HG02759 (cell line): ENCODE data around the gene ARID1B.

Source experiments
- ATAC-seq: cut with Tn5 transposase; IDR thresholded peaks from one replicate; pipeline ENCODE4 v1.9.1; 2021; ENCODE audit warnings: mild to moderate bottlenecking, moderate library complexity; ENCODE audit not compliant: unreplicated experiment

Gene ARID1B

DNA sequence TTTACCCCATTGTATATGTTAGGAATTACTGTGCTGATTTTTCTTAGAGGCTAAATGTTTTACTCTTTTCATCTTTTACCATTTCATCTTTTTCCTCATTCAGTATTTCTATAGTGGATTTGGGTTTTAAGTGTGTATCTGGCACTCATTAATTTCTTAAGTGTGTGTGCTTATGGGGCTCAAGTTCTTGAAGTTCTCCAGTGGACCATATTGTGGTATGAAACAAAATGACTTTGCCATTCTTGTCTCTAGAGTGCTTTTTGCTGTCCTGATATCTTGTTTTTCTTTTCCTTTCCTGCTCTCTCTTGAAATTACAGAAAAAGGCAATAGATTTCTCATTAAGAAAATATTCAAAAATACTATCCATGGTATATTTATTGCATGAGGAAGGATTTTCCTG lies 123.1 kb downstream of the ARID1B start:
- no peak for ATAC-seq

- ATAC-seq: no peak
Measured at GRCh38 chr6:156901309-156902019, 124.3 kb downstream of the ARID1B start.

GRCh38 chr6:156902782-156903181 lies 125.6 kb downstream of the ARID1B start:
- no peak for ATAC-seq

- ATAC-seq: no peak
Measured at GRCh38 chr6:156904176-156904967, 127.2 kb downstream of the ARID1B start.

- ATAC-seq: no peak
Measured at GRCh38 chr6:156905801-156906200, 128.6 kb downstream of the ARID1B start.

- no peak for ATAC-seq
Measured at GRCh38 chr6:156906451-156906850, 129.3 kb downstream of the ARID1B start.

GRCh38 chr6:156909212-156910010 lies 132.2 kb downstream of the ARID1B start:
- ATAC-seq: no peak

DNA sequence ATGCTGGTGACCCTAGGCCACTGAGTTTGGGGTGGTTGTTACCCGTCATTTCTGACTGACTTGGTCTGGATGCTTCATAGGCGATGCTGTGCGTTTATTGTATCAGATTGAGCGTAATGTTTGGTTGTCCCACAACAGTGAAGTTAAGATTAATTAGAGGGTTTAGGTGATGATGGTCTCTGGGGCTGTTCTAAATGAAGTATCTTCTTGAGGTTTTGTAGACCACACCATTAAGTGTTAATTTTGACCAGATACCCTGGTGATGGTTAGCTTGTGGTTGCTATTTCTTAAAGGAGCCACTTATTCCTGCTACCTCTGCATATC lies 132.8 kb downstream of the ARID1B start:
- no peak for ATAC-seq

DNA sequence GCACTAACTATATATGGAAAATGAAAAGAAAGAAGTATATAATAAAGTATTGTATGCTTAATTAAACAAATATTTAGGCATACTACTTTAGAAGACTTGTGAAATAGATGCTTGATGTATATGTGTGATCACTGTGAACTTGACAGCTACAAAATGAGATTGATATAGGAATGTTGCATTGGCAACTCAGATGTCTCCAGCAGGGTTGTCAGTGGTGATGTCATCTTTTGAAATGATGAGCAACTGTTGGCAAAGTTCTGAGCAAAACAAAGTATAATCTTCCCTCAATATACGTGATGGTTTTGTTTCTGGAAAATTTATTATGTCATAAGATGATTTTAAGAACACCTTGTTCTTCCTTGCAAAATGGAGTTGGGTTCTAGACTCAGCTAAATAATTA lies 133.8 kb downstream of the ARID1B start:
- no peak for ATAC-seq

GRCh38 chr6:156911581-156911980 lies 134.4 kb downstream of the ARID1B start:
- no peak for ATAC-seq

DNA sequence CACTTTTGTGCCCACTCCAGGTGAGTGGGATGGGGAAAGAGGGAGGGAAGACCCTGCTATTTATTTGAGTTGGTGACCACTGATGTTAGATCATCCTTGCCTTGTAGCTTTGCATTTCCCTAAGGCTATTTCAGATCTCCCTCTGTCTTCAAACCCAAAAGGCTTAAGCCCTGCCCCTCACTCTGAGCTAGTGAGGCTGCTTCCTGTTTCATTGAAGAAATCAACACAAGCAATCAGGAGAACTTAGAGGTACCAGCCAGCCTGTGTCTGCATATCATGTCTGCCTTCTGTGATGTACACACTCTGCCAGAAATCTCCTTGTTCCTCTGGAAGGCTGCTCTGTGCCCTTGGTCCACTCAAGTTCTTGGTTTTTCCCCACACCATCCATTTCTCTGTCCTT lies 135.3 kb downstream of the ARID1B start:
- ATAC-seq: no peak

DNA sequence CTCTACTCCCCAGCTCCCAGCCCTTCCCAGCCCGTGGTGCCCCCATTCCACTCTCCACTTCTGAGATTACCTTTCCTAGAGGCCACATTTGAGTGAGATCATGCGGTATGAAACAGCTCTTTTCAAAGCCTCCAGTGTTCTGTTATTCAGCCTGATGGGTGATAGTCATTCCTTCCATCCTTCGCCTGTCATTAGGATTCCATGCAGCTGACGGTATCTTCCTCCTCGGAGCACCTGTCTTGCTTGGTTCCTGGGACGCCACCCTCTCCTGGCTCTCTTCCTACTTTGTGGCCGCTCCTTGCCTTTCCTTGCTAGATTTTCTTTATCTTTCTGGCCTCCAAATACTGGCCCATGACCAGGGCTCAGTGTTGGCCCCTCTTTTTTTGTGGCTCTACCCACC lies 137.0 kb downstream of the ARID1B start:
- ATAC-seq: no peak

DNA sequence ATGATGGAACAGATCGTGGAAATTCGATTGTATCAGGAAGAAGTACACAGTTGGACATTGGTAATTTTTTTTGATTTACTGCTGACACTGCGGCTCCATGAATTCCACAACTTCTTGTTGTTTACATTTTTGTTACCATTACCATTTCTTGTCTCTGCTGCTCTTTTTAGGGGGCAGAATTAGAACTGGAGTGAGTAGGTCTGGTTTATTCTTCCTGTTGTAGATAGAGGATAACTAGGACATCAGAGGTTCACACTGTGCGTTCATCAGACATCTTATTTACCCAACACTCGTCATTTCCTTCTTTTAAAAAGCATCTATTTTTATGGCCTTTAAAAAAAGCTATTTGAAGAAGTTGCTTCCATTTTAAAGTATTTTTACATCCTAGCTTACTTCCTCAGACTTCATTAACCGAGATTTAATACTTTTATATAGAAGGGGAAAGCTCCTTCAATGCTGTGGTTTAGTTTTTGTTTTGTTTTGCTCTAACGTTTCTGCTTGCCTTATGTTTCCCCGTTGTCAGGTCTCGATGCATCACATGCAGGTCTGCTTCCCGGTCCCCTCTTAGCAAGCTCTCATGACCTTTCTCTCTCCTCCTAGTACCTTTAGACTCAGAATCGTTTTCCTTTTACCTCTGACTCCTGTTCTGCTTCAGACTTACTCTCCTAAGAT lies 139.1 kb downstream of the ARID1B start:
- ATAC-seq: peak; percentile 59

DNA sequence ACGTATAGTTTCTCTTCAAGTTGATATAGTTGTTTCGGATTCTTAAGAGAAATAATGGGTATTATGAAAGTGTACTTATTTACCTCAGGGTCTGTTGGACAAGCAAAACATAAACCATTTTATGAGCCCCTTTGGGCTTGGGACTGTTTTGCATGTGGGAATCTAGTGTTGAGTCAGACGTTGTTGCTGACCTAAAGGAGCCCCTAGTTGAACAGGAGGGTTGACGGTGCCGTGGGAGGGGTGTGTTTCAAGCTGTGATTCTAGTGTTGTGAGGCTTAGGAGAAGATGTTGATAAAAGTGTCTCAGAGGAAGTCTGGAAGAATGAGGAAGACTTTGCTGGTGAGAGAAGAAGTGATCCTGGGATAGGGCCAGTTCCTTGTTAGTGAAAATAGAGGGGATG lies 140.0 kb downstream of the ARID1B start:
- peak; percentile 67 for ATAC-seq

DNA sequence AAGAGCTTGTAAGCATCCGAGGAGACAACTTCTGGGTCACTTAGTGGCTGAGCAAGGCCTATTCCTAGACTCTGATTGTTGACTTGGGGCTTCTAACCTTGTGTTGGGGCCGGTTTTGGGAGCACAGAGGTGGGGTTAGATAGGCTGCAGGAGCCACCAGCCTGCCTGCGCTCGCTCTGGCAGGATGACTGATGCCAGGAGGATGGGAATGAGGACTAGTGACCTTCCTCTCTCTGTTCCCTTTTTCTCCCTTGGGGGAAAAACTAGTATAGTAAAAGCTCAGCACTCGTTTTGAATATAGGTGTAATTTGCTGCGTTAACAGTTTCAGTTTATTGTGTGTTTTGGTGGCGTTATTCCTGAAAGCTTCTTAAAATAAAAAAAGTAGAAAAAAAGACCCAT lies 141.5 kb downstream of the ARID1B start:
- no peak for ATAC-seq

- ATAC-seq: no peak
Measured at GRCh38 chr6:156919370-156919769, 142.2 kb downstream of the ARID1B start.

- ATAC-seq: no peak
Measured at GRCh38 chr6:156919814-156920369, 142.7 kb downstream of the ARID1B start.

DNA sequence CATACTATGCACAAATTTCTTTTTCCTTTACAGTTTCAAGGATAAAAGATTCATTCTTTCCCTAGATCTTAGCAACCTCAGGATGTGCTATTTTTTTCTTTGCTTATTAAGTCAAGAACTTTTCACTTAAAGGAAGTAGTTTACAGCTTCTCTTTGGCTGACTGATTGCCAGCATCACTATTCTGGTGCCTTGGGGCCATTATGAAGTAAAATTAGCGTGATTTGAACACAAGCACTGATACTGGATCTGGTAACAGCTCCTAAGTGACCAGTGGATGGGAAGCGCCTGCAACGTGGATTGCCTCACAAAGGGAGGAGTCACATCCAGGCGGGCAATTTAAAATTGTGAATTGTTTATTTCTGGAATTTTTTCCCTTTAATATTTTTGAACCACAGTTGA lies 147.1 kb downstream of the ARID1B start:
- no peak for ATAC-seq

GRCh38 chr6:156925026-156925425 lies 147.8 kb downstream of the ARID1B start:
- no peak for ATAC-seq

- ATAC-seq: peak; percentile 88
Measured at GRCh38 chr6:156925718-156926607, 148.8 kb downstream of the ARID1B start.
